Hindlimb muscle (tissue), 1 donor: ENCODE results near the gene IFFO2. TPM values are rescaled to one million over a fixed set of nuclear protein-coding genes. Genes with fewer than 3 reads are reported as not detected.

ENCODE experiments used
- DNase-seq: peaks from one replicate; pipeline ENCODE4 v3.0.0-alpha.2; 2013
- polyA plus RNA-seq: library from polyadenylated mRNA; unstranded; fragments of 120-200 nt; gene quantifications from one replicate; pipeline ENCODE4 v1.2.1, GENCODE V29; 2013; ENCODE audit not compliant: insufficient read length

The IFFO2 gene
- polyA plus RNA-seq, 1 donor: 6.2 TPM

DNA sequence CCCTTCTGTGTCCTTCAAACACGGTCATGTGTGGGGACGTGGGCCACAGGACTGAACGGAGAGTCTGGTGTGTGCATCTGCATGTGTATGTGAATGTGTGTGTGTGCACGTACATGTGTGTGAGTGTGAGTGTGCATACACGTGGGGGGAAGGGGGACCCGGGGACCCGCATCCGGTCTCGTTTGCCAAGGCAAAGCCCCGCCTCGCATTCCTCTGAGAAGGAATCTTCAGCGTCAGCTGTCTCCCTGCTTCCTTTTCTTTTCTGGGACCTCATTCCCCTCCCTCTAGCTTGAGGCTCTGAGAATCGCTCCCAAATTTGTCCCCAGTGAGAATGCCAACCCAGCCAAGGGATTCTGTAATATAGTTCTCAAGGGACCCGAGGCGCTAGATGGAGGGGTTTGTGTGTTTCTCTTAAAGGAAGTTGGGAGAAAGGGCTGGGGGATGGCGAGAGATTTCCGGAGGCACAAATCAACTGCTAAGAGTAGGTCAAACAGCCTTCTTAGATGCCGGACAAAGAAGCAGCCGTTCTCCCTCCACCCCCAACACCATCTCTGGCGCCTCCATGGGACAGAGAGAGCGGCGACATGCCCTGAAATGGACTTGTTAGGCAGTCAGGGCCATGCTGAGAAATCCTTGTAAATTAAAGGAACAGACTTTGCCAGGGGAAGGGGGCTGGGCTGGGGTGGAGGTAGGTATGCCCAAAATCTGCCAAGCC, 6.6 kb downstream of the IFFO2 start:
- DNase-seq: peak; percentile 57

DNA sequence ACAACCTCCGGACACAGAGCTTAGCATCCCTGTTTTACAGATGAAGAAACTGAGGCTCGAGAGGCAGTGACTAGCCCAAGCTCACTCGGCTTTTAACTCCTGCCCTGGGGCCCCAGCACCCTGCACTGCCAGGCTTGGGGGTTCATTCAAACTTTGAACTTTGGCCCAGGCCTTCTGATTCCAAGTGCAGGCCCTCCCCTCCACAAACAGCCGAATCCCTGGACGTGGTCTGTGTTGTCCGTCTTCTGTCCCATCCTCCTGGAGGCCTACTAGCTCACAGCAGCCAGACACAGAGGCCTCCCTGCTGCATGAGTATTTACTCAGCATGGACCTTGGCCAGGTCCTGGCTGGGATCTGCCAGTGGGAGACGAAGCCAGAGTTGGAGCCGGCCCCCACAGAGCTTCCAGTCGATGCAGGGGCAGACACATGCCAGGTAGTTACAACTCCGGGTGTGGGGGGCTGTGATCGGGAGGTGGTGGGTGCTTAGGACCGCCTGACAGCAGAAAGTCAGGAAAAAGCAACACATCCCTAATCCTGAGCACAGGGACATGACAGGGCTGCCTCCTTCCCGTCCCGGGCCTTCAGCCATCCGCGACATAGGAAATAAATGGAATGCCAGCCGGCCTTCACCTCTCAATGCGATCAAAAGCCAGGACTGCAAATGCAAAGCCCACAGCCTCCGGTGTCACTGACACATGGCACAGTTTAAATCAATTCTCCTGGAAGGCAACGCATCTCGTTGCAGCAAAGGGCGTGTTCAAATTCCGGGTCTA, 7.4 kb downstream of the IFFO2 start:
- DNase-seq: peak; percentile 72

DNA sequence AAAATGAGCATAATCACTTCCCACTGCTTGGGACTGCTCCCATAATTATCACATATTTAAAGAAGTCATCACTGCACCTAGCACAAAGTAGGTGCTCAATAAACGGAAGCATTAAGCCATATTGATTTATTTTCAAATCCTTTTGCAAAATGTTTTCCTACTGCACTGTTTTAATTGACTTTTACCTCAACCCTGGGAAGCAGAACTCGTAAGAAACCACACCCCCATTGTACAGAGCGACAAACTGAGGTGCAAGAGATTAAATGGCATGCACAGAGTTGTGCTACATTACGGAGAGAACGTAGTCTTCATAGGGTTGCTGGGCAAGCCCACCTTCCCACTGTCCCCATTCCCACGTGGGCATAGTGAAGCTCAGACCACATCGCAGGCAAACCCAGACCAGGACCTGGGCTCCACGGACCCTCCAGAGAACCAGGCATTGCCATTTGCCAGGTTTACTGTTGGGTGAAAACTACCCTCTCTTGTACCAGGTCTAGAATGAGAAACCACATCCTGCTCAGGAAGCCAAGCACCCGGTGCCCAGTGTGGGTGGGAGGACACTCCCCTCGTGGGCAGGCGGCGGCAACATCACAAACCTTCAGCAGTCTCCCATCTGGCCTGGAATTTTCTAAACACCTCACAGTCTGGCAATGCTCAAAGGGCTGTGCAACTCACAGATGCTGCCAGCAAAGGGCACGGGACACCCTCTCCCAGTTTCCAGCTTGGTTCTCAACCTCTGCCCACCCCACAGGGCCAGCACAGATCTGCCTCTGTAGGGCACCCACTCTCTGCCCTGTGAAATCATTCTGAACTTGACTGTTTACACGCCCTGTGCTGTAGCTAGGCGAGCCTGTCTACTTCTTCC, 8.2 kb downstream of the IFFO2 start:
- DNase-seq: no peak

GRCh38 chr1:18947570-18947969, 8.9 kb downstream of the IFFO2 start:
- DNase-seq: no peak

DNA sequence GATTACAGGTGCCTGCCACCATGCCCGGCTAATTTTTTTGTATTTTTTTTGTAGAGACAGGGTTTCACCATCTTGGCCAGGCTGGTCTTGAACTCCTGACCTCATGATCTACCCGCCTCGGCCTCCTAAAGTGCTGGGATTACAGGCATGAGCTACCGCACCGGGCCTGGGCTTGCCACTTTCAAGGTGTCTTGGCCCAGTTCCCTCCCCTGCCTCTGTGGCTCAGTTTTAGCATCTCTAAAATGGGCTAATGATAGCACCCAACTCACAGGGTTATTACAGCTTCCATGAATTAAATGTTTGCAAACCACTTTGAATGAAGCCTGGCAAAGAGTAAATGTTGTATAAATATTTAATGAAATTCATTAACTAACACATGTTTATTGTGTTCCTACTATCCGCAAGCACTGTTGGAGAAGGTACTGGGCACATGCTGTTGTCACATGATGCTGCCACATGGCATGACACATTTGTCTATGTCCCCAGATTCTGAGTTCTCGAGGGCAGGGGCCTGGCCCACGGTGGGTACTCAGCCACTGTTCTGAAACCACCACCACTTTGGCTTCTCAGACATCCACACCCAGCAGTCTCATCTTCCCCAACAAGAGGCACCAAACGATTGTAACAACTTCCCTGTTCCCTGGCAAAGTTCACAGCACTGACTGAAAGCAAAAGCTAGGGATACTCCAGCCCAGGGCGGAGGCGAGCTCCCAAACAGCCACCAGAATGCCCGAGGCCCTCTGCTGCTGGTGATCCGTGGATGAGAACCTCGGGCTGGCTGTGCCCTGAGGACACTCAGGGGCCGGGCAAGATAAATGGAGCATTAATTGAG, 9.7 kb downstream of the IFFO2 start:
- DNase-seq: no peak

- DNase-seq: no peak
These were observed 11.1 kb downstream of the IFFO2 start for GRCh38 chr1:18945401-18945849.

- DNase-seq: no peak
These were observed 11.7 kb downstream of the IFFO2 start for GRCh38 chr1:18944810-18945209.

DNA sequence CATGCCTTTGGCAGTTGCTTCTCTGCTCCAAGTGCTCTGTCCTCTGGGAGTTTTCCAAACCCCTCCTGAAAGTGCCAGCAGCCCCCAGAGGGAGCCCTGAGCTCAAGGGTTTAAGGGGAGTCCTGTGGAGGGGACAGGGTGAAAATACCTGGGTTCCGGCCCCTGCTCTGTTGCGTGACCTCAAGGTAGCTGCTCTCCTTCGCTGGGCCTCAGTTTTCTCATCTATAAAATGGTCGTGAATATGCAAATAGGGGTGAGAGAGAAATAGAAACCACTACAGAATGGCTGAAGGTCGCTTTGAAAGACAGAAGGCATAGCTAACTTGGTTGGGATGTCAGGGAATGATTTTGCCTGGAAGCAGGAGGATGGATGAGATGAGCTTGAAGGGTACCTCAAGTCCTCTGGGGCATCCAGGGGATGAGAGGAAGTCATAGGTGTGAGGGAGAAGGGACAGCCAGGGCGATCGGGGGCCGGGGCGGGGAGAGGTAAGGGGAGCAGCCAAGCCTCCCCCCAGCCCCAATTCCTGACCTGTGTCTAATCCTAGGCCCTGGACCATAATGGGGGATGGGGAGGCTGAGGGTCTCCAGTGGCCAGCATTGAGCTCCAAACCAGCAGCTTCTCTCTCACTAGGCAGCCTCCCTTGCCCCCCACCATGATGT, 12.4 kb downstream of the IFFO2 start:
- DNase-seq: no peak

GRCh38 chr1:18943162-18943561, 13.3 kb downstream of the IFFO2 start:
- no peak for DNase-seq

GRCh38 chr1:18942340-18942739, 14.1 kb downstream of the IFFO2 start:
- DNase-seq: no peak

DNA sequence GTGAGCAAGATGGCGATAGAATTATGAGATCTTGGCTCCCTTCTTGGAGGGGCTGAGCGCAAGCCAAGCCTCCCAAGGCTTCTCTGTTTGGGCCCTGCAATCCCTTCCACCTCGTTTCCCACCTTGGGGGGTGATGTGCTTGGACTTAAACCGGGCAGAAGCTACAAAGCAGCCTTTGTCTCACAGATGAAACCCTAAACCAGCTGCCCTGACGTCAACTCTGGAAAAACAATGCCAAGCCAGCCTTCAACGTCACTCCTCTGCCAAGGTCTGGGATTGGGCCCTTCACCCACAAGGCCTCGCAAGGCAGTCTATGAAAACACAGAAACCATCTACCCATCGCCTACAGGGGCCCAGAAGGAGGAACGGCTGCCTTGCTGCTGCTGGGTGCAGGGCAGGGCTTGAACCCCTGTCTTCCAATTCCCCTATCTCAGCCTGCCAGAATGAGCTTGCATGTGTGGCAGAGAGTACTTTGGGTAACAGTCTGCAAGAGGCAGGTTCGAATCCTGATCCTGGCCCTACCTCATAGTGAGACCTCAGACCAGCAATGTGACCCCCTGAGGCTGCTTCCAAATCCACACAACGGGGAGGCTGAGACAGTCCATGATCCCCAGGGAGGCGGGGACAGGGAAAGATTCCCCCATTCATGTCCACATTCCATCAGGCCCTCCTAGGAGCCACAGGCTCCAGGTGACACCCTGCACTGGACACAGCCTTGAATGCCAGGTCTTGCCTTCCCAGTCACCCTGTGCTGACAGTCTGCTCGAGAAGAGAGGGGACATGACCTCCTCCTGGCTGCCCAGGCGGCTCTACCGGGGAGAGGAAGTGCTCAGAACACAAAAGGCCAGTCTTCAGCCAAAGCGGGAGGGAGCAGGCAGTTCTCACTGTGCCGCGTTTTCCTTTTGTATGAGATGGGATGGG, 15.0 kb downstream of the IFFO2 start:
- DNase-seq: no peak

- DNase-seq: no peak
These were observed 16.0 kb downstream of the IFFO2 start for GRCh38 chr1:18940303-18941020.

DNA sequence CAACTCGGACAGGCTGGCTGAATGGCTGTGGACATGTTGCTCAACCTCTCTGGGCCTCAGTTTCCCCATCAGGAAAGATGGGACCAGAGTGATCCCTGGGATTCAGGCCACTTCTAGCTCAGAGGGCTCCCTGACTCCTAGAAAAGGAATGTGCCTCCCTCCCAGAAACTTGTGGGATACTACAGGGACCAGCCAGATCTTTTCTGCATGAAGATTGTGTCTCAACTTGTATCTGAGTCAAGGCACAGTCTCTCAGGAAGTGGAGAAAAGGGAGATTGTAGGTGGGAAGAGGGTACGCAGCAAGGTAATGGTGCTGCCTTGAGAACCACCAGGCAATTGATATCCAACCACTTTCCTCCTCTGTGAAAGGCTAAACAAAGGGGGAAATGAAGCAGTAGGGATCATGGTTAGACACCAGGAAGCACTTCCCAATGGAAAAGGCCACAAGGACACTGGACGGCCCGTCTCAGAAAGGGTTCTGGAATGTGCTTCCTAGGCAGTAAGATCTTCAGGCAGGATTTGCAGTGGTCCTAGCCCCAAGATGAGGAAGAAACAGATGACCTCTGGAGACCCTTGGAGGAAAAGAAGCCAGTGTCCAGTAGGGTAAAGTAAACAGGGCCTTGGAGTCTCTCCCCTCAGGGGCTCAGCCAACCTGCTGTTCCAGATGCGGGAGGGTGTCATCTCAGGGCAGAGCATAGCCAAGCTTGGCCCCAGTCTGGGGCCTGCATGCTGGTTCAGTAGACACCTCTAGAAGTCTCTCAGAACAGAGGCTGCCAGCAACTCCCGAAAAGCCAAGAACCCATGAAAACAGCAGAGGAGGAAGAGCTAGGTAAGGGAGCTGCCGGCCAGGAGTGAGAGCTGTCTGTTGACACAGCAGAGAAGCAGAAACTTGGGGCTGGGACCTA, 16.8 kb downstream of the IFFO2 start:
- DNase-seq: no peak

DNA sequence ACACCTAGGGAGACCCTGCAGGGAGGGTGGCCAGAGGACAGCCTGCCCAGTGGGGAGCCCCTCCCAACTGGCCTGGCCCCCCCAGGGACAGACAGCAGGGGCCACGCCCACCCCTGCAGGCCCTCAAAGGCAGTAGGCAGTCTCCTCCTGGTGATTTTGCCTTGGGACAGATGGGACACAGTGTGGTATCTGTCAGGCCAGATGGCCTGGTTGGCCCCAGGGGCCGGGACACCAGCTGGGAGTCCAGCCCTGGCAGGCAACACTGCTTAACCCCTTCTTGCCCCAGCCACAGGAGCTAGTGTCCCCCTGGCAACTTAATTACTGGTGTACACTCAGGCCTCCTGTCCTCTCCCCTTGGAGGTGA, 17.8 kb downstream of the IFFO2 start:
- no peak for DNase-seq

GRCh38 chr1:18938008-18938706, 18.3 kb downstream of the IFFO2 start:
- DNase-seq: no peak

DNA sequence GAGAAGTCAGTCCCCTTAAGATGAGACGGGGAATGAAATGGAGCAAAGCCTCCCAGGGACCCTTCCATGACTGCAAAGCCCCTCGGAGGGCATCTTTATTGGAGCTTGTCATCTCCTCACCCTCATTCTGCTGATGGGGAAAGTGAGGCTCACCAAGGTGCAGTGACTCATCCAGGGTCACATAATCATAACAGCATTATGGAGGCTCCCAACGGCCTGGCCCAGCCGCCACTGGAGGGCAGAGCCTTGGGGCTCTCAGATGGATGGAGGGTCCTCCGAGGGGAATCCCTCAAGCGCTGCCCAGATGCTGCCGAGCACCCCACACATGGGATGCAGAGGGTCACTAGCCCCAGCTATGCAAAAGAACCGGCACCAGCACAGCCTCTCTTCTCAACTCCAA, 18.9 kb downstream of the IFFO2 start:
- no peak for DNase-seq

GRCh38 chr1:18936814-18937481, 19.5 kb downstream of the IFFO2 start:
- DNase-seq: no peak

GRCh38 chr1:18936471-18936813, 20.0 kb downstream of the IFFO2 start:
- DNase-seq: no peak
